Kidney (tissue), 14 donors: ENCODE measurements around the gene POLR3GL. TPM values are rescaled to one million over a fixed set of nuclear protein-coding genes. Genes with fewer than 3 reads are reported as not detected.
A peak's percentile ranks its signal among the peaks of the same experiment; 100 is the strongest.

ENCODE experiments used
- DNase-seq, 5 donors: peaks; one replicate each; pipeline ENCODE4 v3.0.0-alpha.2; 2013 to 2020
- FAIRE-seq: peaks from 2 replicates; lab custom pipeline; 2012; peaks lifted over from hg19 to GRCh38; lab: Jason Lieb, UNC
- H3K27ac ChIP-seq, 2 donors: one replicate each; pipeline ENCODE4 v1.7.0; 2013; ENCODE audit warnings: low read depth in 2 of 2, low read length in 2 of 2, inconsistent platforms in 1 of 2
- H3K27me3 ChIP-seq: one replicate; pipeline ENCODE4 v1.7.1; 2013; ENCODE audit warnings: low read length, inconsistent platforms; ENCODE audit not compliant: control insufficient read depth, insufficient read depth
- H3K36me3 ChIP-seq, 3 donors: one replicate each; pipeline versions ENCODE4 v1.7.0 to v1.7.1; 2013; ENCODE audit warnings: low read length in 3 of 3, control low read depth in 1 of 3, inconsistent platforms in 1 of 3; ENCODE audit not compliant: insufficient read depth in 3 of 3, control insufficient read depth in 2 of 3
- H3K4me1 ChIP-seq, 3 donors: one replicate each; pipeline versions ENCODE4 v1.7.0 to v1.7.1; 2013; ENCODE audit warnings: low read length in 3 of 3, inconsistent platforms in 1 of 3, low read depth in 1 of 3; ENCODE audit not compliant: control insufficient read depth in 2 of 3, insufficient read depth in 2 of 3
- H3K4me3 ChIP-seq, 3 donors: one replicate each; pipeline versions ENCODE4 v1.7.0 to v1.8.1; 2013; ENCODE audit warnings: low read length in 3 of 3, control low read depth in 1 of 3, inconsistent platforms in 1 of 3
- H3K9ac ChIP-seq, 3 donors: one replicate each; pipeline versions ENCODE4 v1.7.0 to v1.7.1; 2013; ENCODE audit warnings: low read length in 3 of 3, control low read depth in 1 of 3, inconsistent platforms in 1 of 3
- H3K9me3 ChIP-seq, 3 donors: one replicate each; pipeline versions ENCODE4 v1.7.0 to v1.7.1; 2013; ENCODE audit warnings: low read length in 3 of 3, control low read depth in 1 of 3, inconsistent platforms in 1 of 3; ENCODE audit not compliant: control insufficient read depth in 2 of 3, insufficient read depth in 1 of 3
- CTCF ChIP-seq: IDR thresholded peaks from 3 replicates; pipeline ENCODE4 v1.5.1; 2012; ENCODE audit warnings: mild to moderate bottlenecking, moderate library complexity, borderline replicate concordance; ENCODE audit not compliant: insufficient read depth; ENCODE audit errors: extremely low read depth
- intact Hi-C: fragments of 100-400 bp; cut with DNase I; formaldehyde crosslinking; loops from one replicate; pipeline ENCODE4 v1.11.1; 2022
- polyA plus RNA-seq: library from polyadenylated mRNA; stranded (reverse); fragments of 350-450 nt; fragmentation: Illumina TruSeq; extraction: RNeasy Lipid Tissue Mini Kit (QIAGEN cat#74804); gene quantifications from one replicate; pipeline ENCODE4 v1.2.3, GENCODE V29; 2014; ENCODE audit warnings: low read depth, low replicate concordance; ENCODE audit not compliant: insufficient read depth
- total RNA-seq: library from RNA; stranded (reverse); fragmentation: NEBNext Ultra II Directional; extraction: Animal tissue kit (Norgen Biotek cat#: 25700); gene quantifications from one replicate; pipeline ENCODE4 v1.2.1, GENCODE V29; 2021
- donor health status: control.
- donor health status: control.
- donor health status: control.
- donor health status: control.
- donor health status: control.
- donor health status: DM: yes; HTN: yes; CAD: no.
- donor health status: Normal renal cell carcinoma (clear cell type).

POLR3GL gene
- total and polyA plus RNA-seq, 2 donors from 2014 or later = 19.0 to 45.6 TPM

- no peaks in the 10 kb centered on the region for H3K36me3 ChIP-seq
- H3K4me3 ChIP-seq = peak overlapping the region in 2 of 3 donors; percentile 3 to 35
- no peaks in the 10 kb centered on the region for H3K27me3 ChIP-seq
- peak overlapping the region in 2 of 3 donors; percentile 4 to 27 for H3K9ac ChIP-seq
- peak; percentile 72 for FAIRE-seq
- peak overlapping the region; percentile 84 to 91 for H3K27ac ChIP-seq
- H3K4me1 ChIP-seq = peaks cover 0 to 37% (median 31%) of the 10 kb centered on the region in 3 donors
- peak in 1 of 5 donors; percentile 69 for DNase-seq
- intact Hi-C loops = no loop called here
- TF ChIP-seq CTCF = no peak
- no peaks in the 10 kb centered on the region for H3K9me3 ChIP-seq
These were observed 21.3 kb downstream of the POLR3GL start for GRCh38 chr1:145985502-145986439.

GRCh38 chr1:145986551-145986950 is 22.1 kb downstream of the POLR3GL start:
- DNase-seq (no peak), FAIRE-seq (no peak)
- peak overlapping the region; percentile 82 to 84 for H3K27ac ChIP-seq
- H3K27me3 ChIP-seq = no peaks in the 10 kb centered on the region
- intact Hi-C loops = no loop called here
- H3K9me3 ChIP-seq = no peaks in the 10 kb centered on the region
- no peaks in the 10 kb centered on the region for H3K36me3 ChIP-seq
- H3K4me3 ChIP-seq = no peak overlapping the region
- H3K9ac ChIP-seq = peak overlapping the region in 2 of 3 donors; percentile 4 to 27
- no peak for TF ChIP-seq CTCF
- H3K4me1 ChIP-seq = peaks cover 0 to 36% (median 30%) of the 10 kb centered on the region in 3 donors

- Histone ChIP-seq H3K9me3 (no peaks in the 10 kb centered on the region), H3K36me3 (peaks cover 4 to 11% (median 6%) of the 10 kb centered on the region in 3 donors)
- intact Hi-C loops = no loop called here
These were observed 23.4 kb downstream of the POLR3GL start for GRCh38 chr1:145987926-145988325.

More at GRCh38 chr1:145987926-145988325, 23.4 kb downstream of the POLR3GL start:
- Histone ChIP-seq H3K4me3 (no peak overlapping the region), H3K4me1 (peaks cover 0 to 25% (median 20%) of the 10 kb centered on the region in 3 donors), H3K27me3 (no peaks in the 10 kb centered on the region), H3K9ac (no peak overlapping the region), H3K27ac (peak overlapping the region; percentile 77 to 91)
- no peak for DNase-seq
- TF ChIP-seq CTCF = no peak
- no peak for FAIRE-seq
